HUES6 (cell line): ENCODE data around the gene ANKRD11.

ENCODE experiments used
- H3K27ac ChIP-seq: 2 replicates; pipeline ENCODE4 v1.7.0; 2013; ENCODE audit warnings: low read depth, mild to moderate bottlenecking, low read length, inconsistent platforms
- H3K27me3 ChIP-seq: 2 replicates; pipeline ENCODE4 v1.6.1; 2013; ENCODE audit warnings: low read length; ENCODE audit not compliant: control insufficient read depth, insufficient read depth
- H3K36me3 ChIP-seq: 2 replicates; pipeline ENCODE4 v1.6.1; 2013; ENCODE audit warnings: low read length; ENCODE audit not compliant: control insufficient read depth, insufficient read depth
- H3K4me1 ChIP-seq: 2 replicates; pipeline ENCODE4 v1.6.1; 2013; ENCODE audit warnings: low read length; ENCODE audit not compliant: control insufficient read depth, insufficient read depth
- H3K4me3 ChIP-seq: 2 replicates; pipeline ENCODE4 v1.5.1; 2013; ENCODE audit warnings: low read depth, low read length
- H3K9ac ChIP-seq: one replicate; pipeline ENCODE4 v1.6.1; 2013; ENCODE audit warnings: mild to moderate bottlenecking, low read length
- H3K9me3 ChIP-seq: 2 replicates; pipeline ENCODE4 v1.6.1; 2013; ENCODE audit warnings: low read depth, low read length; ENCODE audit not compliant: control insufficient read depth, insufficient read depth

Gene ANKRD11

DNA sequence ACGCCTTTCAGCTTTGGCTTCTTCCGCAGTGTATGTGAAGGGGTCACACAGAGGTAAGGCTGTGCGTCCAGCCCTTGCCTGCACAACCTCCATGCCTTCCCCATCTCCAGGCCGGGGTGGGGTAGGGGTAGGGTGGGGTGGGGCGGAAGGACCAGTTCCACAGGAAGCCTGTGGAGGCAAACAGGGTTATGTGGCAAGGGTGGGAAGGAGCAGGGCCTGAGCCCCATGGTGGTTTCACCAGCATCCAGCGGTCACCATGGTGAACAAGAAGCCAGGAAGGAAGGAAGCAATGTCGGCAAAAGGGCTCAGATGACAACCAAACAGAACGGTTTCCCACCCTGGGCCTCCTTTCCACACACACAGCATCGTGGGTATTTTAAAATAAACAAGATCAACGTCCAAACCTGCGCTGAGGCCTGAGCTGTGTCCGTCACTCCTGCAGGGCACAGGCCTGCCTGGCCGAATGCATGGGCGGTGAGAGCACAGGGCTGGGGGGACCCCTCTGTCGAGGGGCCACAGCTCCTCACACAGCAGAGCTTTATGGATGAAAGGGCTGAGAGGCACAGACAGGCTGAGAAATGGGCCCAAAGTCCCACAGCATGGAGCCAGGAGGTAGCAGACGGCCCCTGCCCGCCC, 192.3 kb downstream of the ANKRD11 start:
- no peak overlapping the region for H3K9ac ChIP-seq
- no peak overlapping the region for H3K27ac ChIP-seq
- no peaks in the 10 kb centered on the region for H3K9me3 ChIP-seq
- H3K4me3 ChIP-seq: no peak overlapping the region
- H3K4me1 ChIP-seq: peaks cover 34% of the 10 kb centered on the region
- peaks cover 18% of the 10 kb centered on the region for H3K36me3 ChIP-seq
- no peaks in the 10 kb centered on the region for H3K27me3 ChIP-seq

DNA sequence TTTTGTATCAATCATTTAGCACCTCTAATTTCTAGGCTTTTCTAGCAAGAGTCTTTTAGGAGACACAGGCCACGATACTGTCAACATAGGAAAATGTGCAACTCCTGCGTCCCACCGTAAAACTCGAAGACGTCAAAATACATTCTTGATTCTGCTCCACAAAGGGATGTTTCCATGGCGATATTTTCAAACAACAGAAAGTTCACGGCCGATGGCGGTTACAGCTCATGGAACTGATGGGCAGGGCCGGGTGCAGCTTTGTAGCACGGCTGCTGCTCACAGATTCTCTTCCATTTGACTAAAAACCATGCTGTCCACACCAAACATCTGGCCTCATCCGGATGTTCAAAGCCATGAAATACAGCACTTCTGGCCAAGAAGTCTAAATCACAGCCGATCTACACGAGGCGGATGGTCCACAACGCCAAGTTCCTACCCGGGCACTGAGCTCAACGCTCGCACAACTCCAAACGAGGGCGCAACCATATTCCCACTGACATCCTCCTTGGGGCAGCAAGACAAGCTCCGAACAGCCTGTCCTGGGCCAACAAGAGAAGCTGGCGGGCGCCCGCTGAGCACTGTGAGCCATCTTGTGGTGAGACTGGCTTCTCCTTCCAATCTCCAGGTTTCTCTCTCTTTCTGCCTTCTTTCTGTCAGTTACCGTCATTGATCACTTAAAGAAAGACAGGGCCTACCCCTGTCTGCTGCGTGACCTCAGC, 193.0 kb downstream of the ANKRD11 start:
- Histone ChIP-seq H3K36me3 (peaks cover 15% of the 10 kb centered on the region), H3K9ac (no peak overlapping the region), H3K9me3 (no peaks in the 10 kb centered on the region), H3K27me3 (no peaks in the 10 kb centered on the region), H3K4me3 (no peak overlapping the region), H3K27ac (no peak overlapping the region), H3K4me1 (peaks cover 41% of the 10 kb centered on the region)

DNA sequence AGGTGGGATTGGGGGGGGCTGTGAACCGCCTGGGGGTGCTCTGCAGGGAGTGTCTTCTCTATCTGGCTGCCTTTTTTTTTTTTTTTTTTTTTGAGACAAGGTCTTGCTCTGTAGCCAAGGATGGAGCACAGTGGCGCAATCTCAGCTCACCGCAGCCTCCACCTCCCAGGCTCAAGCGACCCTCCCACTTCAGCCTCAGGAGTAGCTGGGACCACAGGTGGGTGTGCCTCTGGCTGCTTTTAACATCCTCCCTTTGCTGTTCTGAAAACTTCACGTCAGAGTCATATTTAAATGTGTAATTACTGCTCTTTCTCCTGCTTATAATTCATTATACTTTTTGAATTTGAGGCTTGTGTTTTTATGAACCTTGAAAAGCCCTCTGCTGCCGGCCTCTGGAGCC, 194.4 kb downstream of the ANKRD11 start:
- Histone ChIP-seq H3K4me3 (no peak overlapping the region), H3K27me3 (no peaks in the 10 kb centered on the region), H3K4me1 (peaks cover 55% of the 10 kb centered on the region), H3K9me3 (no peaks in the 10 kb centered on the region), H3K27ac (no peak overlapping the region), H3K9ac (no peak overlapping the region), H3K36me3 (peaks cover 11% of the 10 kb centered on the region)

DNA sequence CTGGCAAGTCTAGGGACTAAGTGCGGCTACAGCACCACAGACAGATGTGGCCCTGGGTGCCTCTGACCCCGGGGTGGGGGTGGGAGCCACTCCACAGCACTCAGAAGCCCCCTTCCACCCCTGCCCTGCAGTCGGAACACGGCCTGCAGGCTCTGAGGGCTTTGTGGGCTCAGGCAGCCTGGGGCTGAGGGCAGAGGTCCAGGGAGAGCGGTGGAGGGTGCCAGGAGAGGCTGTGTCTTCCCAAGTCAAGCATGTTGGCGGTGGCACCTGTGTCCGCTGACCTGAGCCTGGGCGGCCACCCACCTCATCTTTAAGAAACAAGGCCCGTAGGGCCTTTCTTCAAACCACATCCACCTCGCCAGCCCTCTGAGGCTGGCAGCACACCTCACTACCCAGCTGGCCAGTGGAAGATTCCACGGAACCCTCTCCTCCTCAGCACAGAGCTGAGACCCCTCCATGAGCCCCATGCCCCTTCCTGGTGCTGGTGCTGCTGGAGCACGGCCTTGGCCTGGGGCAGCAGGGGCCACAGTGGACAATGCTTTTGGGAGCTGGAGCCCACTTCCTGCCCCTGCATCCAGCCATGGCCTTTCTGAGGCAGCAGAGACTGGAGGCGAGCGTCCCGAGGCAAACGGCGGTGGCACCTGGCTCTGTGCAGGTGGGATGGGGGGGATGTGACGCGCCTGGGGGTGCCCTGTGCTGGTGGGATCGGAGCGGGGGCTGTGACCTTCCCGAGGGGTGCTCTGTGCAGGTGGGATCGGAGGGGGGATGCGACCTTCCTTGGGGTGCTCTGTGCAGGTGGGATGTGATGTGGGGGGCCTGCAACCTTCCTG, 195.1 kb downstream of the ANKRD11 start:
- H3K36me3 ChIP-seq: peaks cover 7% of the 10 kb centered on the region
- H3K4me1 ChIP-seq: peaks cover 59% of the 10 kb centered on the region
- H3K9ac ChIP-seq: no peak overlapping the region

DNA sequence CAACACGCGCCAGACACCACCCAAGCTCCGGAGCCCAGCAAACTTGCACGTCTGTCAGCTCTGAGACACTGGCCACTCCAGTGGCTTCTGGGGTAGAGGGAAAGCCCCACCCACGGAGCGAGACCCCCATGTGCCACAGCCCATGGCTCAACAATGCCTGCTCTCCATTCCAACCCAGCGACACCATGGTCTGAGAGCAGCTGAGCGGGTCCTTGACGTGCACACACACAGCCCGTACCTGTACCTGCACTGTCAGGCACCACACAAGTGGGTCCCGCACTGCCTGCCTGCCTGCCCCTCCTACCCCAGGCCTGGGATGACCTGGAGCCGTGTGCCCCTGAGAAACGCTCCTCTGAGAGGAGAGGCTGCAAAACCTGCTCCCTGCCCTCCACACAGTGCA, 195.9 kb downstream of the ANKRD11 start:
- peaks cover 65% of the 10 kb centered on the region for H3K4me1 ChIP-seq
- no peak overlapping the region for H3K27ac ChIP-seq
- H3K36me3 ChIP-seq: peaks cover 2% of the 10 kb centered on the region; the same call in 1 of the 2 replicates
- no peak overlapping the region for H3K4me3 ChIP-seq
- H3K9me3 ChIP-seq: no peaks in the 10 kb centered on the region
- H3K27me3 ChIP-seq: no peaks in the 10 kb centered on the region
- H3K9ac ChIP-seq: peak overlapping the region; percentile 4

More for the DNA sequence above, 195.1 kb downstream of the ANKRD11 start:
- H3K9me3 ChIP-seq: no peaks in the 10 kb centered on the region
- no peaks in the 10 kb centered on the region for H3K27me3 ChIP-seq
- H3K27ac ChIP-seq: no peak overlapping the region
- H3K4me3 ChIP-seq: no peak overlapping the region

DNA sequence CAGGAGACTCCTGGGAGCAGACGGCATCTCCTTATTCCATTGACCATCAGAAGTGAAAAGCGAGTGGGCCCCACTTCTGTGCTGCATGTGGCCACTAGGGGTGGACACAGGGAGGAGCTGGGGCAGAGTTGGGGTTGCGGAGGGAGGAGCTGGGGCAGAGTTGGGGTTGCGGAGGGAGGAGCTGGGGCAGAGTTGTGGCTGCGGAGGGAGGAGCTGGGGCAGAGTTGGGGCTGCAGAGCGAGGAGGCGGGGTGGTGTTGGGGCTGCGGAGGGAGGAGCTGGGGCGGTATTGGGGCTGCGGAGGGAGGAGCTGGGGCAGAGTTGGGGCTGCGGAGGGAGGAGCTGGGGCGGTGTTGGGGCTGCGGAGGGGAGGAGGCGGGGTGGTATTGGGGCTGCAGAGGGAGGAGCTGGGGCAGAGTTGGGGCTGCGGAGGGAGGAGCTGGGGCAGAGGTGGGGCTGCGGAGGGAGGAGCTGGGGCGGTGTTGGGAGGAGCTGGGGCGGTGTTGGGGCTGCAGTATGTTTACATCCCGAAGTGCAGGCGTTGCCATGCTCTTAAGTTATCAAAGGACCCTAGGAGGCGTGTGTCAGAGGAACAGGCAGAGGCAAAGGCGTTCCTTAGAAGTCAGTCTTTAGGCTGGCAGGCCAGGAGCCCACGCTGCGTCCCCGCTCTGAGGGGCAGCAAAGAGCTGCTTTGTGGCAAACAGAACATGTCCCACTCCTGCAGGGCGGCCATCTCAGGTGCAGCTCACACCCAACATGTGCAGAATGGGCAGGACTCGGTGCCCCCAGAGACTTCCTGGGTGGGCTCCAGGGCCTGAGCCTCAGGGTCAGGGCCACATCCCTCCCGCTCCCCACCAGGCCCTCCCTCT, 196.9 kb downstream of the ANKRD11 start:
- peaks cover 67% of the 10 kb centered on the region for H3K4me1 ChIP-seq
- no peaks in the 10 kb centered on the region for H3K27me3 ChIP-seq
- H3K9me3 ChIP-seq: no peaks in the 10 kb centered on the region
- H3K27ac ChIP-seq: peak overlapping the region; percentile 78; the same call in 1 of the 2 replicates
- peaks cover 8% of the 10 kb centered on the region for H3K36me3 ChIP-seq
- no peak overlapping the region for H3K4me3 ChIP-seq
- H3K9ac ChIP-seq: peak overlapping the region; percentile 68

DNA sequence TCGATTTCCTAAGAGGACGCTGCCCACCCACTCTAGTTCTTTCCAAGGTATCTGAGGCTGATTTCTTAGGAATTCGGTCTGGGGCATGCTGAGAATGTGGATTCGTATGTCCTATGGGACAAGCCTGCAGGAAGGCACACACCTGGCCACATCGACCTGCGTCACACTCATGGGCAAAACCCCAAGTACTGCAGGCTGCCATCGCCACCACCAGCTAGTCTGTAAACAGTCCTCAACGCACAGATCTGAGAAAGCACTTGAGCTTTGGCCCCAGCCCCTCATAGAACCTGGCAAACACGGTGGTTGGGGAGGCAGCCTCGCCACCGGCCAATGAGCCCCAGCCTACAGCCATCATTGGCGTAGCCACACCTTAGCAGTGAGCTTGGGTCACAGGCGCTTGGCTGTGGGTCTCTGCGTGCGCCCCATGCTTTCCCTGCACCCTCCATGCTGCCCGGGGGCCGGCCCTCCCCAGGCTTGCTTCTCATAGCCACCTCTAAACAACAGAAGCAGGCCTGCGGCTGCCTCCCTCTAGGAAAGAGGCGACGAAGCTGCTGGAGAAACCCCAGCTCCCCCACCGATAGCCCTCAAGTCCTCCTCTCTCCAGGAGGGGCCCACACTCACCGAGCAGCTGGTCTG, 197.8 kb downstream of the ANKRD11 start:
- Histone ChIP-seq H3K36me3 (peaks cover 17% of the 10 kb centered on the region), H3K4me1 (peaks cover 67% of the 10 kb centered on the region), H3K27ac (peak overlapping the region; percentile 78), H3K27me3 (no peaks in the 10 kb centered on the region), H3K4me3 (no peak overlapping the region), H3K9ac (peak overlapping the region; percentile 68), H3K9me3 (no peaks in the 10 kb centered on the region)

DNA sequence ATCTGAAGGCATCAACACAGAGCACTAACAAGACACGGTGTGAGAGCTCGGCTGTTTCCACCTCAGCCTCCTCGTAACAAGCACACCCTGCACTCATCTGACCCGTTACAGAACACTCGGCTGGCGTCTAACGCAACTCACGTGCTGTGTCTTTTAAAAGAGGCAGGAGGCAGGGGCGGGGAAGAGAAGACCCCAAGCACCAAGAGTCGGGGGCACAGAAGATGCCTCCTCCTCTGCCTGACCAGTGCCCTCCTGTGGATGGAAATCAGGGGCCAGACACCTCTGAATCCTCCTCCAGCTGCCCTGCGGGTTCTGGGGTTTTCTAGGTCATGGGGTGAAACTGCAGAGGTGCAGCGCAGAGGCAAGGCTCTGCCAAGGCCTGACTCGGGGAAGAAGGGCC, 198.6 kb downstream of the ANKRD11 start:
- Histone ChIP-seq H3K27ac (peak overlapping the region; percentile 93), H3K9ac (peak overlapping the region; percentile 68), H3K4me1 (peaks cover 59% of the 10 kb centered on the region), H3K36me3 (peaks cover 25% of the 10 kb centered on the region), H3K27me3 (no peaks in the 10 kb centered on the region), H3K4me3 (peak overlapping the region; percentile 38), H3K9me3 (no peaks in the 10 kb centered on the region)

DNA sequence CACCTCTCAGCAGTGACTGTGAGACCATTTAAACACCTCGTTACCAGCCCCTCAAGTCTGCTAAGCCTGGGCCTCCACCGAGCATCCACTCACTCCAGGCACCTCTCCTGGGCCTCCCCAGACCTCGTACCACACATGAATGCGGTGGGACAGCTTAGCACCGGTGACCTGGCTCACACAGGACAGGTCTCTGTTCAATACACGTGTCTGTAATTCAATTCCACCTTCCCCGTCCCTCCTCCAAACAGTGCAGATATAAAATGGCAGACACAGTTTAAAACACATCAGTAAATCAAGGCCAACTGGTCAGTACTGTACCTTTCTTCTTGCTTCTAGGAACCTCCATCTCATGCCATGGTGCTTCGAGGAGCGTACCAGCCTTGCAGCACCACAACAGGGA, 199.0 kb downstream of the ANKRD11 start:
- Histone ChIP-seq H3K4me3 (peak overlapping the region; percentile 38), H3K9ac (peak overlapping the region; percentile 68), H3K27ac (peak overlapping the region; percentile 93), H3K36me3 (peaks cover 29% of the 10 kb centered on the region), H3K4me1 (peaks cover 55% of the 10 kb centered on the region), H3K9me3 (no peaks in the 10 kb centered on the region), H3K27me3 (no peaks in the 10 kb centered on the region)

DNA sequence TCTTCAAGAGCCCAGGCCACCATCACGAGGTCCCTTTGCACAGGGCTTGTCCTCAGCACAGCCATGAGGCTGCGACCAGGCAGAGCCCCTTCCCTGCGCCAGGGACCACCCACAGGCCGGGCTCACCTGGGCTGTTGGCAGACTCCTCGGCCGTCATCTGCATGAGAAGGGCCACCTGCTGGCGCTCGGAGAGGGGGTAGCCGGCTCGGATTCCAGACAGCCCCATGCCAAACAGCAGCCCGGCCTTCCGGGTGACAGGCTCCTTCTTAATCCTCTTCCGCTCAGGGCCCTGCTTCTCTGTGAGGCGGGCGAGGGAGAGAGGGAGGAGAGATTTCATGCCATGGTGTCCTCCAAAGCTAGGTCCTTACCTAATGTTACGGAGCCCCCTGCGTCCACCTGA, 199.5 kb downstream of the ANKRD11 start:
- H3K36me3 ChIP-seq: peaks cover 34% of the 10 kb centered on the region
- peaks cover 55% of the 10 kb centered on the region for H3K4me1 ChIP-seq
- peak overlapping the region; percentile 93 for H3K27ac ChIP-seq
- no peaks in the 10 kb centered on the region for H3K9me3 ChIP-seq
- no peaks in the 10 kb centered on the region for H3K27me3 ChIP-seq
- H3K4me3 ChIP-seq: peak overlapping the region; percentile 38
- peak overlapping the region; percentile 77 for H3K9ac ChIP-seq
